Colonic mucosa (tissue), 4 donors: ENCODE results near the gene TSSK3. TPM values are rescaled to one million over a fixed set of nuclear protein-coding genes. Genes with fewer than 3 reads are reported as not detected.

ENCODE experiments used
- DNase-seq: peaks from one replicate; pipeline ENCODE4 v3.0.0-alpha.2; 2020
- H3K27ac ChIP-seq: fragments of 200-600 bp; one replicate; pipeline ENCODE4 v1.8.0; 2021
- H3K27me3 ChIP-seq: fragments of 200-600 bp; one replicate; pipeline ENCODE4 v1.8.0; 2021
- H3K36me3 ChIP-seq: fragments of 200-600 bp; one replicate; pipeline ENCODE4 v1.8.0; 2021
- H3K4me1 ChIP-seq: fragments of 200-600 bp; one replicate; pipeline ENCODE4 v1.8.0; 2021; ENCODE audit warnings: mild to moderate bottlenecking
- H3K4me3 ChIP-seq: fragments of 200-600 bp; one replicate; pipeline ENCODE4 v1.8.0; 2021
- H3K9ac ChIP-seq, 2 donors: one replicate each; pipeline ENCODE4 v1.7.0; 2013; ENCODE audit warnings: control low read depth in 2 of 2, low read depth in 2 of 2, low read length in 2 of 2
- H3K9me3 ChIP-seq: fragments of 200-600 bp; one replicate; pipeline ENCODE4 v1.8.0; 2021
- intact Hi-C: fragments of 100-400 bp; cut with DNase I; formaldehyde crosslinking; loops from one replicate; pipeline ENCODE4 v1.14.1; 2022
- total RNA-seq, 2 donors: library from RNA; stranded (reverse); fragmentation: NEBNext Ultra II Directional in 1 of 2; extraction: Animal tissue kit (Norgen Biotek cat#: 25700) in 1 of 2; gene quantifications; one replicate each; pipeline ENCODE4 v1.2.1, GENCODE V29; 2021
- TF ChIP-seq, protein P1 (sequence below): fragments of 200-600 bp; IDR thresholded peaks from one replicate; pipeline ENCODE4 v1.8.0; 2022; ENCODE audit warnings: antibody characterized with exemption, mild to moderate bottlenecking
- donor health status: healthy.
- donor health status: DM: no; HTN: no; CAD: no.
- donor health status: DM: no; HTN: no; CAD: no.

Gene TSSK3
- total RNA-seq, 2 donors from 2014 or later: 0.61 to 0.99 TPM

DNA sequence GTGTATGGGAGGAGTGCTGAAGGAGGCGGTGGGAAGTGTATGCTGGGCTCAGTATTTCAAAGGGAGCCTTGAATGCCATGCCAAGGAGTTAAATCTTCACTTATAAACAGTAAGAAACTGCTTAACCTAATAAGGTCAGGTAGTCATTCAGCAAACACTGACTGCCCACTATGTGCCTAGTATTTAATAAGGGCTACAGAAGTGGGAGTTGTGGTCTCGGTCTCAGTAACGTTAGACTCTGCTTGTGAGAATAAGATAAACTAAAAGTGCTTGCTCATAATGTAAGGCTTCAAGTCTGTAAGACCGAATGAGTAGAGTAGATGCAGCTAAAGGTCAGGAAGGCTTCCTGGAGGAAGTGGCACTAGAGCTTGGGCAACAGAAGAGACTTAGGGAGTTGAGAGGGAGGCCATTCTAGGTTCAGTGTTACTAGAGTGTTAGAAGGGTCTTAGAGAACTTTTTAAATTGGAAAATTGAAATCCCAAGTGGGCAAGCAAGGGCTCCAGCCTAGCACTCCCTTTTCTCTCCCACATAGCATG lies 32.3 kb upstream of the TSSK3 start:
- intact Hi-C loops: loop anchor here (10.0 kb wide), 1 partner anchor 85 kb away; the partner anchor contains the start of gene FAM167B
- peaks cover 13% of the 10 kb centered on the region for H3K4me1 ChIP-seq
- H3K36me3 ChIP-seq: peaks cover 34% of the 10 kb centered on the region
- no peak overlapping the region for H3K9ac ChIP-seq
- no peak overlapping the region for H3K27ac ChIP-seq
- DNase-seq: no peak
- H3K27me3 ChIP-seq: no peaks in the 10 kb centered on the region
- no peak overlapping the region for H3K4me3 ChIP-seq
- TF ChIP-seq, protein P1, sequence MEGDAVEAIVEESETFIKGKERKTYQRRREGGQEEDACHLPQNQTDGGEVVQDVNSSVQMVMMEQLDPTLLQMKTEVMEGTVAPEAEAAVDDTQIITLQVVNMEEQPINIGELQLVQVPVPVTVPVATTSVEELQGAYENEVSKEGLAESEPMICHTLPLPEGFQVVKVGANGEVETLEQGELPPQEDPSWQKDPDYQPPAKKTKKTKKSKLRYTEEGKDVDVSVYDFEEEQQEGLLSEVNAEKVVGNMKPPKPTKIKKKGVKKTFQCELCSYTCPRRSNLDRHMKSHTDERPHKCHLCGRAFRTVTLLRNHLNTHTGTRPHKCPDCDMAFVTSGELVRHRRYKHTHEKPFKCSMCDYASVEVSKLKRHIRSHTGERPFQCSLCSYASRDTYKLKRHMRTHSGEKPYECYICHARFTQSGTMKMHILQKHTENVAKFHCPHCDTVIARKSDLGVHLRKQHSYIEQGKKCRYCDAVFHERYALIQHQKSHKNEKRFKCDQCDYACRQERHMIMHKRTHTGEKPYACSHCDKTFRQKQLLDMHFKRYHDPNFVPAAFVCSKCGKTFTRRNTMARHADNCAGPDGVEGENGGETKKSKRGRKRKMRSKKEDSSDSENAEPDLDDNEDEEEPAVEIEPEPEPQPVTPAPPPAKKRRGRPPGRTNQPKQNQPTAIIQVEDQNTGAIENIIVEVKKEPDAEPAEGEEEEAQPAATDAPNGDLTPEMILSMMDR: no peak
- H3K9me3 ChIP-seq: no peaks in the 10 kb centered on the region

DNA sequence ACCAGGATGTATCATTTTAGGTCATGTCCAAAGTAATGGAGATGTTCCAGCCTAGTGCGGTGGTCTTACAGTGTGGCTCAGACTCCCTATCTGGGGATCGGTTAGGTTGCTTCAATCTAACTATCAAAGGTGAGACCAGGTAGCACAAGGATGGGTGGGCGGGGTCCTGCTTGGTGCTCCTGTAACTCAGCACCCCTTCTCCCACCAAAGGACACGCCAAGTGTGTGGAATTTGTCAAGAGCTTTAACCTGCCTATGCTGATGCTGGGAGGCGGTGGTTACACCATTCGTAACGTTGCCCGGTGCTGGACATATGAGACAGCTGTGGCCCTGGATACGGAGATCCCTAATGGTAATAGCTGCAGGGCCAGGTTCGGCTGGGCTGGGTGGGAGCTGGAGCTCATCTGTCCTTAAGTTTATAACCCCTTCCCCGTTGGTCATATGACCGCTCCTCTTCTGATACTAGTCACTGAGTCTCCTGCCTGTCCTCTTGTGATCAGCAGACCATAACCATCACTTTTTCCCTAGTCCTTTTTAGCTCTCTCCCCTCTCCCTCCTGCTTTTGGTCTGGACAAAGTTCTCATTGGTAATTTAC lies 31.7 kb upstream of the TSSK3 start:
- intact Hi-C loops: loop anchor here (10.0 kb wide), 1 partner anchor 86 kb away; the partner anchor contains the start of gene FAM167B
- TF ChIP-seq, protein P1: no peak
- no peak for DNase-seq
- no peaks in the 10 kb centered on the region for H3K9me3 ChIP-seq
- H3K4me3 ChIP-seq: no peak overlapping the region
- H3K36me3 ChIP-seq: peaks cover 34% of the 10 kb centered on the region
- no peak overlapping the region for H3K9ac ChIP-seq
- H3K27ac ChIP-seq: no peak overlapping the region
- H3K4me1 ChIP-seq: peaks cover 13% of the 10 kb centered on the region
- no peaks in the 10 kb centered on the region for H3K27me3 ChIP-seq

DNA sequence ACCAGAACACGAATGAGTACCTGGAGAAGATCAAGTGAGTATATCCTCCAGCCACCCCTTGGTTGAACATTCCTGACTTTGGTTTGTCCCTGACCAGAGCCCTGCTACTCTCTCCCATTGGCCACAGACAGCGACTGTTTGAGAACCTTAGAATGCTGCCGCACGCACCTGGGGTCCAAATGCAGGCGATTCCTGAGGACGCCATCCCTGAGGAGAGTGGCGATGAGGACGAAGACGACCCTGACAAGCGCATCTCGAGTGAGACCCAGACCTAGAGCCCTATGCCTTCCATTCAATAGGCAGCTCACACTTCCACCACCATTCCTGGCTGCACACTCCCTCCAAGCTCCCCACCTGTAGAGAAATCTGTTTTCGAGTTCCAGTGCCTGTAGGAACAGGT lies 30.8 kb upstream of the TSSK3 start:
- Histone ChIP-seq H3K27ac (no peak overlapping the region), H3K4me3 (no peak overlapping the region), H3K9me3 (no peaks in the 10 kb centered on the region), H3K27me3 (no peaks in the 10 kb centered on the region), H3K36me3 (peaks cover 27% of the 10 kb centered on the region), H3K9ac (no peak overlapping the region), H3K4me1 (peaks cover 17% of the 10 kb centered on the region)
- intact Hi-C loops: loop anchor here (10.0 kb wide), 1 partner anchor 87 kb away; the partner anchor contains the start of gene FAM167B
- DNase-seq: no peak
- TF ChIP-seq, protein P1: no peak

DNA sequence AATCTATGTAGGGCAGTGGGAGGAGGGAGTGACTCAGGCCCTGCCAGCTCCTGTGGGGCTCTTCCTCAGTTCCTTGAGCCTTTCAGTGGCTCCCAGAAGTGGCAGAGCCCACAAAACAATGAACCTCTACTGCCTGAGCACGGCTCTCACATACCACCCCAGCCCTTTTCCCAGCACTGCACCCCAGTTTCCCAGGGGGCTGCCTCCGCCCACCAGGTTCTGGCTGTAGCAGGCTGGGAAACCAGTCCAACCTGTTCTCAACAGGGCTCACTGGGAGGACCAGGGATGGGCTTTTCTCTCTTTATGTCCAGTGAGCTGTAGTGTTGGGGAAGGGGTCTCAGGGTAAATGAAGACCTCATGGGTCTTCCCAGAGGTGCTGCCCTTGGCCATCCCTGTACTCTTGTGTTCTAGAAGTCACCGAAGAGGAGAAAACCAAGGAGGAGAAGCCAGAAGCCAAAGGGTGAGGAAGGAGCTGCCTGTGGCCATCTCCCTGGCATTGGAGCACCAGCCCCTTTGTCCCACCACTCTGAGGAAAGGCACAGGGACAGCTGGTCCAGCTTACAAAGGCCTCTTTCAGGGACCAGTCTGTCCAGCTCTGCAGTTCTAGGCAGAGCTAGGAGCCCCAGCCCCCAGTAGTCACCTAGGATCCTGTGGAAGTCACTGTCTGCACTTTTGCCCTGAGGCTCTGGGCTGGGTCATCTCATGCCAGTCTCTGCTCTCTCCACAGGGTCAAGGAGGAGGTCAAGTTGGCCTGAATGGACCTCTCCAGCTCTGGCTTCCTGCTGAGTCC lies 29.9 kb upstream of the TSSK3 start:
- TF ChIP-seq, protein P1: no peak
- peak; percentile 50 for DNase-seq
- Histone ChIP-seq H3K27me3 (no peaks in the 10 kb centered on the region), H3K4me1 (peaks cover 24% of the 10 kb centered on the region), H3K9ac (peak overlapping the region in 1 of 2 donors; percentile 1), H3K4me3 (no peak overlapping the region), H3K27ac (no peak overlapping the region), H3K9me3 (no peaks in the 10 kb centered on the region), H3K36me3 (peaks cover 17% of the 10 kb centered on the region)
- intact Hi-C loops: loop anchor here (10.0 kb wide), 1 partner anchor 88 kb away; the partner anchor contains the start of gene FAM167B

DNA sequence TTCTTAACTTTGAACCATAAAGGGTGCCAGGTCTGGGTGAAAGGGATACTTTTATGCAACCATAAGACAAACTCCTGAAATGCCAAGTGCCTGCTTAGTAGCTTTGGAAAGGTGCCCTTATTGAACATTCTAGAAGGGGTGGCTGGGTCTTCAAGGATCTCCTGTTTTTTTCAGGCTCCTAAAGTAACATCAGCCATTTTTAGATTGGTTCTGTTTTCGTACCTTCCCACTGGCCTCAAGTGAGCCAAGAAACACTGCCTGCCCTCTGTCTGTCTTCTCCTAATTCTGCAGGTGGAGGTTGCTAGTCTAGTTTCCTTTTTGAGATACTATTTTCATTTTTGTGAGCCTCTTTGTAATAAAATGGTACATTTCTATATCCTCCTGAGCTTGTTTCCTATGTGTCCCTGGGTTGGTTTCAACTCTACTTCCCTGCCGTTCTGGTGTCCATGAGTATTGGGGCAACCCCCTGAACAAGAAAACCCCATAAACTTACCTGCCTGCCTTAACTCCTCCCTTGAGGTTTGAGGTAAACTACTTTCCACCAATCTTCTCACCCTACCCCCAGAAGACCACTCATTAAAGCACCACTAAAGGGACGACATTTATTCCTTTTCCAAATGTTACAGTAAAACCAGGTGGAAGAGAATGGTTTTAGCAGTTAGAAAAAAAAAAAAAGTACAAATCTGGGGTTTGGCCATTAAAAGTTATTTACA lies 28.9 kb upstream of the TSSK3 start:
- H3K36me3 ChIP-seq: peaks cover 8% of the 10 kb centered on the region
- no peak overlapping the region for H3K4me3 ChIP-seq
- no peak for DNase-seq

More for the DNA sequence above, 28.9 kb upstream of the TSSK3 start:
- H3K9ac ChIP-seq: peak overlapping the region in 1 of 2 donors; percentile 92
- no peaks in the 10 kb centered on the region for H3K27me3 ChIP-seq
- no peaks in the 10 kb centered on the region for H3K9me3 ChIP-seq
- TF ChIP-seq, protein P1: no peak
- peak overlapping the region; percentile 3 for H3K27ac ChIP-seq
- peaks cover 31% of the 10 kb centered on the region for H3K4me1 ChIP-seq
- intact Hi-C loops: loop anchor here (10.0 kb wide), 1 partner anchor 89 kb away; the partner anchor contains the start of gene FAM167B
